Nucleus accumbens (tissue), 56 donors: ENCODE data around the gene ATP7A.
A peak's percentile ranks its signal among the peaks of the same experiment; 100 is the strongest.
"Not testable (repeated sequence)": the region's sequence is repeated elsewhere in the genome, so short reads cannot be mapped to it uniquely, and the experiment has no call there.

ENCODE experiments used
- DNase-seq, 56 donors: peaks; one replicate each; lab custom pipeline; 2025; lab: John Stamatoyannopoulos, UW

ATP7A gene

GRCh38 chrX:77910108-77910840 lies at the start of gene ATP7A:
ATP7A (plus strand) TSS chrX:77910693; CDS start chrX:77971642, 60,949 bp downstream.
- DNase-seq, result peak; percentile 18 to 89 (median 73)

- DNase-seq, result no peak
These were observed 35.1 kb upstream of the ATP7A start for GRCh38 chrX:77875372-77875771.

- not testable (repeated sequence) for DNase-seq
These were observed 29.1 kb upstream of the ATP7A start for GRCh38 chrX:77881418-77881817.

GRCh38 chrX:77892887-77893286 lies 17.6 kb upstream of the ATP7A start:
- no peak for DNase-seq

GRCh38 chrX:77893713-77894112 lies 16.8 kb upstream of the ATP7A start:
- no peak for DNase-seq

GRCh38 chrX:77894921-77895886 lies 15.3 kb upstream of the ATP7A start, which contains the start of gene MAGT1:
MAGT1 (minus strand) TSS chrX:77895435; CDS start chrX:77895410, 25 bp downstream.
- DNase-seq, result peak; percentile 3 to 94 (median 82)

- peak in 53 of 56 donors; percentile 0 to 89 (median 47) for DNase-seq
These were observed 11.2 kb upstream of the ATP7A start, which contains the start of gene COX7B for GRCh38 chrX:77899081-77899828. COX7B (plus strand) TSS chrX:77899468; CDS start chrX:77899554, 86 bp downstream.

- DNase-seq, result no peak
These were observed 9.8 kb upstream of the ATP7A start for GRCh38 chrX:77900688-77901087.

GRCh38 chrX:77901506-77901905 lies 9.0 kb upstream of the ATP7A start:
- DNase-seq, result no peak

GRCh38 chrX:77917294-77917933 lies 6.9 kb downstream of the ATP7A start:
- DNase-seq, result no peak

GRCh38 chrX:77918568-77918967 lies 8.1 kb downstream of the ATP7A start:
- no peak for DNase-seq

GRCh38 chrX:77919370-77919769 lies 8.9 kb downstream of the ATP7A start:
- DNase-seq, result not testable (repeated sequence)

- DNase-seq, result no peak
These were observed 12.3 kb downstream of the ATP7A start for GRCh38 chrX:77922787-77923186.

GRCh38 chrX:77924320-77924859 lies 13.9 kb downstream of the ATP7A start:
- DNase-seq, result no peak

- DNase-seq, result no peak
These were observed 15.3 kb downstream of the ATP7A start for GRCh38 chrX:77925764-77926163.

- DNase-seq, result no peak
These were observed 20.1 kb downstream of the ATP7A start for GRCh38 chrX:77930581-77930980.

- no peak for DNase-seq
These were observed 25.4 kb downstream of the ATP7A start for GRCh38 chrX:77935886-77936285.

GRCh38 chrX:77936299-77936698 lies 25.8 kb downstream of the ATP7A start:
- DNase-seq, result no peak

- no peak for DNase-seq
These were observed 26.8 kb downstream of the ATP7A start for GRCh38 chrX:77937291-77937690.
